T-helper 9 cell (primary cell): ENCODE data around the gene RCOR1.

Experiments used
- DNase-seq: peaks from one replicate; pipeline ENCODE4 v3.0.0-alpha.2; 2020

The RCOR1 gene

GRCh38 chr14:102779084-102779462 is 186.6 kb downstream of the RCOR1 start:
- no peak for DNase-seq

DNA sequence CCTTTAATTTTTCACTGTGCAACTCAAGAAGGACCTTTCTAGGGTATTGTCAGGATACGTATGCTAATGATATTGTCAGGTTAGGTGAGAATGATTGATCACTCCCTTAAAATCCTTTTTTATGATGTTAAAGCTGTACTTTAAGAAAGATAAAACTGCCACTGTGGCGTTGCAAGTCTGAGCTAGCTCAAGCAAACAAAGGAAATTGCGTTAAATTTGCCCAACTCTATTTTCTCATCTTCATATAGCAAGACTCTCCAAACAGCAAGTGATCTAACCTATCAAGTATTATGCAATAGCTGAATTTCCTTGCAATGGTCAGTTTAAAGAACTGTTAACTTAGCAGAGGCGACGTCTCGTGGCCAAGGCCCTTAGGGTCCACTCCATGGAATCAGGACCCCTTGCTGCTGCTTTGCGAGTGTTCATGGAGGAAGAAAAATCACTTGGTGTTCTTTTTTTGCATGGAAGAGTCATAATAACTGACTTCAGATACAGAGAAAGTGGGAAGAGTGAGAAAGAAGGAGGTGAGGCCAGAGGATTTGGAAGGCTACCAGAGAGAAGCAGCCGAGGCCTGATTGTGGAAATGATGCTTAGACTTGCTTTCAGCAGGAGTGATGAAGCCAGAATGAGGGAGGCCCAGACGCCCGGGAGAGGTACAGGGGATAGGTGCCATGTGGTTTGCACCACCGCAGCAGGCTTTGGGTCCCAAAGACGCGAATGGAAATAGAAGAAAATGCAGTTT is 187.3 kb downstream of the RCOR1 start:
- DNase-seq, result no peak
